GM21390 (cell line): ENCODE measurements around the gene NTSR1.

Experiments
- ATAC-seq: cut with Tn5 transposase; IDR thresholded peaks from one replicate; pipeline ENCODE4 v1.9.1; 2021; ENCODE audit not compliant: unreplicated experiment

Gene NTSR1

GRCh38 chr20:62811720-62812119 is 103.1 kb downstream of the NTSR1 start:
- ATAC-seq, result no peak
